Neural progenitor cell (in vitro differentiated cells): ENCODE measurements around the gene ZFP69B.

ENCODE experiments used
- CTCF ChIP-seq: fragments of 200-600 bp; sonication (generic); IDR thresholded peaks from 2 replicates; pipeline ENCODE4 v1.5.1; 2017; ENCODE audit warnings: antibody characterized with exemption, mild to moderate bottlenecking
- EZH2 ChIP-seq: fragments of 200-600 bp; sonication (generic); IDR thresholded peaks from 2 replicates; pipeline ENCODE4 v1.6.1; 2017; ENCODE audit warnings: antibody characterized with exemption, mild to moderate bottlenecking, moderate library complexity
- EZH2phosphoT487 ChIP-seq: fragments of 200-600 bp; sonication (generic); IDR thresholded peaks from 2 replicates; pipeline ENCODE4 v1.6.1; 2017; ENCODE audit warnings: antibody characterized with exemption

- peak; percentile 75 for TF ChIP-seq CTCF
- TF ChIP-seq EZH2, result no peak
- TF ChIP-seq EZH2phosphoT487, result no peak
Measured at GRCh38 chr1:40438391-40439015, 11.8 kb upstream of the ZFP69B start.
